GM18511 (cell line): Measurements from ENCODE around the gene USP25.

Experiments
- ATAC-seq: cut with Tn5 transposase; IDR thresholded peaks from one replicate; pipeline ENCODE4 v1.9.1; 2021; ENCODE audit warnings: mild to moderate bottlenecking, moderate library complexity; ENCODE audit not compliant: unreplicated experiment

The USP25 gene

DNA sequence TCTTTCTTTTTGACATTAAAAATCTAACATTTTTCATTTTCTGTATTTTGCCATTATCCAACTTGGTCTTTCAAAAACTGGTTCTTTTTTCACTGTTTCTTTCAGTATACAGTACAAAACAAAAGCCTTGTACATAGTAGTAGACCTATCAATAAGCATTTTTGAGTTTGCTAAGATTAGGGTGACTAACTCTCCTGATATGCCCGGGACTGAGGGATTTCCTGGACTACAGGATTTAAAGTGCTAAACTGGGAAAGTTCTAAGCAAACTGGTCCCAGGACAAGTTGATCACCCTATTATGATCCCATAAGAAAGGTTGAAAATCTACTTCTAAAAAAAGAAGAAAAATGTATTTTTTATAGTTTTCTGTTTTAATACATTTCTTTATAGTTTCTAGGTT lies 120.9 kb downstream of the USP25 start:
- no peak for ATAC-seq

DNA sequence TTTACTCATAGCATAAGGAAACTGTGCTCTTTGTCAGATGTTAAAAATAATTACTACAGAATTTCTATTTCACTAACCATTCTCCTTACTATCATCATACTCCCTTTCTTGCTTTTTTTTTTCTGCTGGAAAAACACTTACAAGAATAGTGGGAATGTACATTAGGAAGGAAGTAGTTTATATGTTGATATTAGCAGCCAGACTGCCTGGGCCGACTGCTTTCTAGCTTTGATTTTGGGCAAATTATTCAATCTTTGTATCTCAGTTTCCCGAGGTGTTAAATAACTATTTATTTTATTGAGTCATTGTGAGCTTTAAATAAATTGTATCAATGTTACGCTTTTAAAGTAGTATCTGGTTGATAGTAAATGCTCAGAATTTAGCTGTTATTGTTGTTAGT lies 122.4 kb downstream of the USP25 start:
- no peak for ATAC-seq

DNA sequence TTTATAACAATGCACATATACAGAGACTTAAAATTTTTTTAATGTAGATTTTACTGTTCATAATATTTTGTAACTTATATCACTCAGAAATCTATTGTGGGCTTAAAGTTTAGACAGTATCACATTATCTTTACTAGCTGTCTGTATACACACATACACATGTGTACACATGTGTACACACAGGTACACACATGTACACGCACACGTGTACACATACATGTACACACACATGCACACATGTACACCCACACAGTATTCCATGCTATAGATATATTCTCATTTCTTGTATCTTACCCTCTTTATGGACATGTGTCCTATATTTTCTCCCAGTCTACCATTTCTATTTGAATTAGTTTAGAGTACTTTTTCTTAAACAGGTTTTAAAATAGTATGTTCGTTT lies 123.3 kb downstream of the USP25 start:
- no peak for ATAC-seq

DNA sequence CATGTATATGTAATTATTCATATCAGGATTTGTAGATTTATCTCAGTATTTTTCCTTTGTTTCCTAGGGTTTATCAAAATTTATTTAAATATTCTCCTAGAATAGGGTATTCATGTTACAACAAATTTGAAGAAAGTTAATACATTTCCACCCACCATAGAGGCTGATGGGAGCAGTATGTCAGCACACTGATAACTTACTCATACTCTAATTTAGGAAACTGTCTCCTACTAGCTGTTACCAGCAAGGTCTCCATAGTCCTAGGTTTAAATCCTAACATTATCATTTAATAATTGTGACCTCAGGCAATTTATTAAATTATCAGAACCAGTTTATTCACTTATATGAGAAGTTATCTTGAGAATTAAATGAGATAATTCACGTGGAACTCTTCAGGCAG lies 127.0 kb downstream of the USP25 start:
- no peak for ATAC-seq

DNA sequence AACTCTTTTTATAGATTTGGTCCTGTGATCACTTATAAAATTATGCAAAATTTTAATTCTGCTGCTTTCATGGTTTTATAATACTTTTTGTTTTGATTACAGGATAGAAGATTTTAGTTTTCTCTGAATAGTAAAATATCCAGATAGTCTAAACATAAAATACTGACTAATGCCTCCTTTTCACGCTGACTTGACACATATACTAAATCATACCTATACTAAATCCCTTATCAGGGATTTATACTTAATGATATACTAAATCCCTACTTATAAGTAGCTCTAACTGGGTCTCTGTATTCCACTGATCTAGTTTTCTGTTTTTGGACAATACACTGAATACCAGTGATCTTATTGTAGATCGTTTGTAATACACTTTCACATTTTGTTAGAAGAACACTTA lies 128.0 kb downstream of the USP25 start:
- ATAC-seq: no peak

- ATAC-seq: no peak
These were observed 130.8 kb downstream of the USP25 start for GRCh38 chr21:15860541-15860940.

DNA sequence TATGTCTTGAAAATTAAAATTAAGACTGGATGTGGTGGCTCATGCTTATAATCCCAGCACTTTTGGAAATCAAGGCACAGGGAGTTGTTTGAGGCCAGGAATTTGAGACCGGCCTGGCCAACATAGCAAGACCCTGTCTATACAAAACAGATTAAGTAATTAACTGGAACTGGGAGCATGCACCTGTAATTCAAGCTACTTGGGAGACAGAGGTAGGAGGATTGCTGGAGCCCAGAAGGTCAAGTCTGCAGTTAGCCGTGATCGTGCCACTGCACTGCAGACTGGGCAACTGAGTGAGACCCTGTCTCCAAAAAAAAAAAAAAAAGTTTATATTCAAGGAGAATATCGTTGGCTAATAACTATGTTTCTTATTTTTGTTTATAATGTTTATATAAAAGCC lies 139.2 kb downstream of the USP25 start:
- no peak for ATAC-seq

GRCh38 chr21:15870819-15871218 lies 141.0 kb downstream of the USP25 start:
- ATAC-seq: peak; percentile 64

GRCh38 chr21:15872236-15872635 lies 142.5 kb downstream of the USP25 start:
- peak; percentile 77 for ATAC-seq

GRCh38 chr21:15874615-15875014 lies 144.8 kb downstream of the USP25 start:
- no peak for ATAC-seq

DNA sequence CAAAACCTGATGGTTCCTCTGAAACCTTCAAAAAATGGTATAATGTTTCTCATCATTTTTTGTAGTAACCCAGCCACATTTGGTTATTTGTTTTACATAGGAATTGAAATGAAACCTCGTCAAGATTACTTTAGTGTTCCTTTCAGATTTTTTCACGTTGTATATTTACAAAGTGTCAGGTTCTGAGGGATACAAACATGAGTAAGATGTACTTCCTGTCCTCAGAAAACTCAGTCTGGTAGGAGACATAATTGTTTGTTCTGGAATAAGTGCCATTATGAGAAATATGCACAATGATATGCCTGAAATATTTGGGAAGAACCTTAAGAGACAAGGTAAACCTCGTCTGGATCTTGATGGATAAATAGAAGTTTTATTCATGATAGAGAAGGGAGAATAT lies 145.5 kb downstream of the USP25 start:
- ATAC-seq: no peak

GRCh38 chr21:15893902-15894301 lies 164.1 kb downstream of the USP25 start:
- ATAC-seq: no peak

DNA sequence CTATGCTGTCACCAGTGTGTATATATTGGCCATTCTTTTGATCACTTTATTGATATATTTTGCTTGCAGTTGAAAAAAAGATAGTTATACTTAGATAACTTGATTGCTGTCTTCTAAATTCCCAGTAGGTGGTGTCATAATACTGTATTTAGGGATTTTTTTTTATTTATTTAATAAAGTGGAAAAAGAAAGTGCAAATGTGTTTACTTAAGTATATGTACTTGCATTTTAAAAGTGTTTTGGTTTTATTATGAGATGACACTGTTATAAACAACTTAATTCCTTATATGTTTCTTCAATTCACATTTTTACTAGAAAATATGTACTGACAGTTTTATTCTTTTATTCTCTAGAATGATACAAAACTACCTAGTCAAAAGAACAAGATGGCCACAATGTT lies 164.8 kb downstream of the USP25 start:
- no peak for ATAC-seq

- ATAC-seq: no peak
These were observed 165.6 kb downstream of the USP25 start for GRCh38 chr21:15895142-15896106.

DNA sequence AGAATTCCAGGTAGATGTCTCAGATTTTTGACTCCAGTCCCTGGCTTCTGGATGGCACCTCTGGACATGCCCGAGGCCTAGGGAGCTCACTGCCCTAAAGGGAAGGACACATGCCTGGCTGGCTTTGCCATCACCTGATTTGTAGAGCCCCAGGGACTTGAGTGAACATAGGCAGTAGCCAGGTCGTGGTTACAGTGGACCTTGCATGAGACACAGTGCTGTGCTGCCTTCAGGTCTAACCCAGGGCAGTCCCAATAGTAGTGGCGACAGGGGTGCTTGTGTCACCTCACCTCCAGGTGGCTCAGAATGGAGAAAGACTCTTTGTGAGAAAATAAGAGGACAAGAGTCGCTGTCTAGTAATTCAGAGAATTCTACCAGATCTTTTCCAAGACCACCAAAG lies 166.7 kb downstream of the USP25 start:
- no peak for ATAC-seq

DNA sequence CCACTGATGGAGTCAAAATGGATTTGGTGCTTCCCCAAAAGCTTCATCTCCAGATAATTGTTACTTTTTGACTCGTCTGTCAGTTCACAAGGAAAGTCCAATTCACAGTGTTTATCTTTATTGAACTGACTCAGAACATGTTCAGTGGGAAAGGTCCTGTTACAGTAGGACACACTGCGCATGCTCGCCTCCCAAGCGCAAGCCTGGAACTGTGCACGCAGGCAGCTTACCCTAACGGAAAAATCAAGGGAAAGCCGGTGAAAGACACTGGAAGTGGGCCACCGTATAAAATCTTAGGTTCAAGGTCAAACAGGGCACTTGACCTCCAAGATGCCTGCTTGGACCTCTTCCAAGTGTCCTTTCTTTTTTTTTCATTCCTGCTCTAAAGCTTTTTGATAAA lies 174.6 kb downstream of the USP25 start:
- no peak for ATAC-seq

DNA sequence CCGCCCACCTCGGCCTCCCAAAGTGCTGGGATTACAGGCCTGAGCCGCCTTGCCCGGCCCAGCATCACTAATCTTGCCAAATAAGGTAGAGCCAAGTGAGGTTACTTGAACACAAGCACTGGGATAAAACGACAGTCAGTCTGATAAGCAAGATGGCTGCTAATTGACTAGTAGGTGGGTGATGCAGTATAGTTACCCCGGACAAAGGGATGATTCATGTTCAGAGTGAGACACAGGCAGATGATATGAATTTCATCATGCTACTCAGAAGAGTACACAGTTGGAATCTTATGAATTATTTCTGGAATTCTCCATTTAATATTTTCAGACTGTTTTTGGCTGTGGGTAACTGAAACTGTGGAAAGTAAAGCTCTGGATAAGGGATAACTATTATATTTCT lies 178.4 kb downstream of the USP25 start:
- no peak for ATAC-seq

DNA sequence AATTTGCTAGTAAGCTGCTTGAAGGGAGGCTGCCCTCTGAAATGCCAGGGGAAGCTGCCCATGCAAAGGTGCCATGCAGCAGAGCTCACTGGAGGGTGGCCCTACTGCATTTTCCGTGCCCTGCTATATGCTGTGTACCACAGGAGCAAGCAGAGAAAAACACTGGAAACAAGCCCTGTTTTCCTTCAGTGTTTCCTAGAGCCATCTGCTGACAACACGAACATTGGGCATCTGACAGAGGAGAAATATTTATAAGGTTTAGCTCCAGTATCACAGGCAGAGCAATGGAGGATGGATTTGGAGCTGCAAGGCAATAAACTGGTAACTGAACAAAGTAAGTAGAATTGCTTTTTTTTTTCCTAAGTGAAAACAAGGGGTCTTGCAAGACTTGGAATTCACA lies 198.4 kb downstream of the USP25 start:
- ATAC-seq: no peak

GRCh38 chr21:15928686-15929425 lies 199.1 kb downstream of the USP25 start:
- ATAC-seq: no peak

DNA sequence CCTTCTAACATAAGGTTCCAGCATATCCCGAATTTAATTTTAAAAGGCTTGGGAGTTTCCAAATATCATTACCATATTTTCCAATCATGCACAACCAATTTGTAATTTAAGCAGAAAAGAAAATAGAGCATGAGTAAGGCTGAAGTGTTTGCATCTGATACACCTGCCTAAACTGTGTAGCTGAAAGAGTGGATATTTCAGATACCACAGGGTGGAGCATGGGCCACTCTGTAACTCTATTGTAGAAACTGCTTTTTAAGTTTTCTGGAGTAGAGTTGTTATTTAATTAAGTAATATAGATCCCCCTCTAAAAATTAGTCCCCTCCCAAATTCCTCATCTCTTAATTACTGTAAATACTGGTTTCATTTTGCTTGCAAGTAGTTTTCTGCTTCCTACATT lies 199.8 kb downstream of the USP25 start:
- no peak for ATAC-seq
